HEK293 (cell line): Measurements from ENCODE around the gene SLC35G2.

Experiments
- CTCF ChIA-PET: fragments of 350-600 bp; formaldehyde crosslinking; extraction: SDS; loops from one replicate; lab custom pipeline; 2021; ENCODE audit warnings: antibody characterized with exemption; lab: Yijun Ruan, JAX
- POLR2A ChIA-PET: fragments of 300-600 bp; formaldehyde crosslinking; extraction: SDS; loops from one replicate; lab custom pipeline; 2020; ENCODE audit warnings: antibody characterized with exemption, inconsistent platforms; lab: Yijun Ruan, JAX
- H3K27ac ChIP-seq: fragments of 200-500 bp; sonication (Bioruptor generic); 2 replicates; pipeline ENCODE4 v1.5.1; 2014; ENCODE audit warnings: low read depth, low read length, control low read depth, inconsistent platforms; ENCODE audit errors: extremely low read depth
- H3K36me3 ChIP-seq, 2 experiments: fragments of 200-500 bp in 1 of 2; sonication (Bioruptor generic) in 1 of 2; 1 replicate in 1 of 2; 2 replicates in 1 of 2; pipeline ENCODE4 v1.5.1; 2014 to 2017; ENCODE audit warnings: inconsistent platforms in 2 of 2, low read length in 2 of 2; ENCODE audit not compliant: control insufficient read depth in 2 of 2, insufficient read depth in 1 of 2
- H3K4me1 ChIP-seq: fragments of 200-500 bp; sonication (Bioruptor generic); 2 replicates; pipeline ENCODE4 v1.5.1; 2014; ENCODE audit warnings: mild to moderate bottlenecking, low read length, inconsistent platforms; ENCODE audit not compliant: control insufficient read depth, insufficient read depth
- H3K4me3 ChIP-seq: 2 replicates; pipeline ENCODE4 v1.5.1; 2011; ENCODE audit warnings: low read depth, mild to moderate bottlenecking, control low read depth, low read length, moderate library complexity
- H3K9me3 ChIP-seq: fragments of 200-500 bp; sonication (Bioruptor generic); 2 replicates; pipeline ENCODE4 v1.5.1; 2014; ENCODE audit warnings: low read depth, low read length, inconsistent platforms; ENCODE audit not compliant: control insufficient read depth, insufficient read depth
- AEBP2 ChIP-seq: fragments of 450-650 bp; formaldehyde crosslinking; IDR thresholded peaks from 2 replicates; pipeline ENCODE4 v1.5.1; 2016; ENCODE audit warnings: missing biosample characterization, missing genetic modification characterization, borderline replicate concordance
- ATF2 ChIP-seq: fragments of 450-650 bp; formaldehyde crosslinking; IDR thresholded peaks from 2 replicates; pipeline ENCODE4 v1.5.1; 2016; ENCODE audit warnings: missing biosample characterization, missing genetic modification characterization, low read depth
- GLI2 ChIP-seq: fragments of 450-650 bp; formaldehyde crosslinking; IDR thresholded peaks from 2 replicates; pipeline ENCODE4; 2017; ENCODE audit warnings: missing biosample characterization, missing genetic modification characterization, low read depth, borderline replicate concordance
- INSM2 ChIP-seq: fragments of 450-650 bp; formaldehyde crosslinking; IDR thresholded peaks from 2 replicates; pipeline ENCODE4 v1.5.1; 2016; ENCODE audit warnings: missing biosample characterization, missing genetic modification characterization
- KLF8 ChIP-seq: fragments of 450-650 bp; formaldehyde crosslinking; IDR thresholded peaks from 2 replicates; pipeline ENCODE4 v1.5.1; 2016; ENCODE audit warnings: missing biosample characterization, missing genetic modification characterization
- OSR2 ChIP-seq: fragments of 450-650 bp; formaldehyde crosslinking; IDR thresholded peaks from 2 replicates; pipeline ENCODE4 v1.5.1; 2016; ENCODE audit warnings: missing biosample characterization, missing genetic modification characterization
- SCRT1 ChIP-seq: fragments of 450-650 bp; formaldehyde crosslinking; IDR thresholded peaks from 2 replicates; pipeline ENCODE4 v1.5.1; 2016; ENCODE audit warnings: missing biosample characterization, missing genetic modification characterization, borderline replicate concordance
- SP2 ChIP-seq: fragments of 450-650 bp; formaldehyde crosslinking; IDR thresholded peaks from 2 replicates; pipeline ENCODE4 v1.5.1; 2016; ENCODE audit warnings: missing biosample characterization, missing genetic modification characterization
- SP3 ChIP-seq: fragments of 450-650 bp; formaldehyde crosslinking; IDR thresholded peaks from 2 replicates; pipeline ENCODE4 v1.5.1; 2016; ENCODE audit warnings: missing biosample characterization, missing genetic modification characterization
- WT1 ChIP-seq: fragments of 450-650 bp; formaldehyde crosslinking; IDR thresholded peaks from 2 replicates; pipeline ENCODE4 v1.5.1; 2016; ENCODE audit warnings: missing biosample characterization, missing genetic modification characterization
- ZBTB48 ChIP-seq: fragments of 450-650 bp; formaldehyde crosslinking; IDR thresholded peaks from 2 replicates; pipeline ENCODE4 v1.5.1; 2016; ENCODE audit warnings: missing biosample characterization, missing genetic modification characterization
- ZIC2 ChIP-seq: fragments of 450-650 bp; formaldehyde crosslinking; IDR thresholded peaks from 2 replicates; pipeline ENCODE4 v1.5.1; 2016; ENCODE audit warnings: missing biosample characterization, missing genetic modification characterization
- ZNF16 ChIP-seq: fragments of 450-650 bp; formaldehyde crosslinking; IDR thresholded peaks from 2 replicates; pipeline ENCODE4 v1.5.1; 2016; ENCODE audit warnings: low read depth, missing biosample characterization, missing genetic modification characterization
- ZNF324 ChIP-seq: fragments of 450-650 bp; formaldehyde crosslinking; IDR thresholded peaks from 2 replicates; pipeline ENCODE4 v1.5.1; 2016; ENCODE audit warnings: missing biosample characterization, missing genetic modification characterization
- ZNF398 ChIP-seq: fragments of 450-650 bp; formaldehyde crosslinking; IDR thresholded peaks from 2 replicates; pipeline ENCODE4 v1.5.1; 2017; ENCODE audit warnings: missing biosample characterization, missing genetic modification characterization
- ZNF423 ChIP-seq: fragments of 450-650 bp; formaldehyde crosslinking; IDR thresholded peaks from 2 replicates; pipeline ENCODE4 v1.5.1; 2016; ENCODE audit warnings: missing biosample characterization, missing genetic modification characterization
- ZNF473 ChIP-seq: fragments of 450-650 bp; formaldehyde crosslinking; IDR thresholded peaks from 2 replicates; pipeline ENCODE4 v1.5.1; 2017; ENCODE audit warnings: missing biosample characterization, missing genetic modification characterization
- ZNF514 ChIP-seq: fragments of 450-650 bp; formaldehyde crosslinking; IDR thresholded peaks from 2 replicates; pipeline ENCODE4 v1.5.1; 2016; ENCODE audit warnings: missing biosample characterization, missing genetic modification characterization
- ZNF518A ChIP-seq: fragments of 450-650 bp; formaldehyde crosslinking; conservative IDR thresholded peaks from 2 replicates; pipeline ENCODE4 v1.5.1; 2016; ENCODE audit warnings: low read depth, missing biosample characterization, missing genetic modification characterization
- ZNF580 ChIP-seq: fragments of 450-650 bp; formaldehyde crosslinking; IDR thresholded peaks from 2 replicates; pipeline ENCODE4 v1.5.1; 2016; ENCODE audit warnings: missing biosample characterization, missing genetic modification characterization
- ZNF600 ChIP-seq: fragments of 450-650 bp; formaldehyde crosslinking; IDR thresholded peaks from 2 replicates; pipeline ENCODE4 v1.5.1; 2016; ENCODE audit warnings: missing biosample characterization, missing genetic modification characterization
- ZNF623 ChIP-seq: fragments of 450-650 bp; formaldehyde crosslinking; IDR thresholded peaks from 2 replicates; pipeline ENCODE4 v1.5.1; 2016; ENCODE audit warnings: missing biosample characterization, missing genetic modification characterization
- ZNF624 ChIP-seq: fragments of 450-650 bp; formaldehyde crosslinking; IDR thresholded peaks from 2 replicates; pipeline ENCODE4 v1.5.1; 2017; ENCODE audit warnings: missing biosample characterization, missing genetic modification characterization
- ZNF76 ChIP-seq: fragments of 450-650 bp; formaldehyde crosslinking; IDR thresholded peaks from 2 replicates; pipeline ENCODE4; 2016; ENCODE audit warnings: low read depth, missing biosample characterization, missing genetic modification characterization, borderline replicate concordance
- ZNF776 ChIP-seq: fragments of 450-650 bp; formaldehyde crosslinking; IDR thresholded peaks from 2 replicates; pipeline ENCODE4 v1.5.0; 2017; ENCODE audit warnings: missing biosample characterization, missing genetic modification characterization, borderline replicate concordance
- ZNF791 ChIP-seq: fragments of 450-650 bp; formaldehyde crosslinking; IDR thresholded peaks from 2 replicates; pipeline ENCODE4 v1.5.1; 2016; ENCODE audit warnings: missing biosample characterization, missing genetic modification characterization
- ZNF830 ChIP-seq: fragments of 450-650 bp; IDR thresholded peaks from 2 replicates; pipeline ENCODE4 v1.5.0; 2018; ENCODE audit warnings: missing biosample characterization, missing genetic modification characterization, low read depth, mild to moderate bottlenecking, moderate library complexity

Gene SLC35G2

GRCh38 chr3:136818191-136818768 lies 646 bp upstream of the SLC35G2 start:
- Histone ChIP-seq H3K4me3 (peak overlapping the region; percentile 61), H3K9me3 (no peaks in the 10 kb centered on the region), H3K36me3 (no peaks in the 10 kb centered on the region), H3K4me1 (peaks cover 5% of the 10 kb centered on the region; the same call in 1 of the 2 replicates), H3K27ac (peak overlapping the region; percentile 78; the same call in 1 of the 2 replicates)
- CTCF ChIA-PET, result no interaction called here
- POLR2A ChIA-PET, result interaction anchor here (1.3 kb wide), 1 partner anchor 66 kb away, joined by 5 read pairs; the partner anchor contains the start of gene STAG1
- TF ChIP-seq ZNF600 (tag by site-specific recombination) (no peak), KLF8 (0 out of 2 replicates have a peak, but pooled peaks have one; percentile 5), ZNF398 (tag by site-specific recombination) (no peak), GLI2 (tag by site-specific recombination) (no peak), ZNF623 (no peak), ZNF324 (no peak), ZNF76 (tag by site-specific recombination) (peak; percentile 40; the same call in 1 of the 2 replicates), ZNF423 (no peak), ZNF473 (tag by site-specific recombination) (no peak), ZNF514 (no peak), INSM2 (tag by site-specific recombination) (no peak), AEBP2 (tag by site-specific recombination) (no peak), OSR2 (tag by site-specific recombination) (no peak), ZNF776 (tag by site-specific recombination) (no peak), ZNF624 (tag by site-specific recombination) (no peak), ZNF16 (tag by site-specific recombination) (no peak), ZNF580 (no peak), SP3 (tag by site-specific recombination) (peak; percentile 33; the same call in 1 of the 2 replicates), ATF2 (tag by site-specific recombination) (no peak), ZNF791 (tag by site-specific recombination) (no peak), ZBTB48 (tag by site-specific recombination) (0 out of 2 replicates have a peak, but pooled peaks have one; percentile 39), ZNF518A (tag by site-specific recombination) (0 out of 2 replicates have a peak, but pooled peaks have one; percentile 6), ZNF830 (no peak), WT1 (peak; percentile 79), SP2 (tag by site-specific recombination) (peak; percentile 68), ZIC2 (peak; percentile 73), SCRT1 (tag by site-specific recombination) (no peak)
